Measurements from ENCODE around the gene DPEP3. TPM values are rescaled to one million over a fixed set of nuclear protein-coding genes. Genes with fewer than 3 reads are reported as not detected.

The DPEP3 gene
- total and polyA plus RNA-seq, 2 experiments from 2014 or later = not detected

- Histone ChIP-seq H3K9me2 (ENCODE audit: insufficient read depth) (no peaks in the 10 kb centered on the region), H3K4me3 (no peak overlapping the region), H3K36me3 (ENCODE audit: low read depth) (peaks cover 30% of the 10 kb centered on the region), H3K4me2 (ENCODE audit: unreplicated experiment) (no peak overlapping the region), H3K79me2 (ENCODE audit: insufficient read depth) (peaks cover 100% of the 10 kb centered on the region), H3K9me3 (ENCODE audit: low read depth) (no peaks in the 10 kb centered on the region), H3K27ac (no peak overlapping the region), H4K20me1 (ENCODE audit: insufficient read depth) (0 out of 2 replicates have a peak, but pooled peaks cover 3% of the 10 kb centered on the region), H3F3A (ENCODE audit: insufficient read depth) (peaks cover 16% of the 10 kb centered on the region), H3K27me3 (replicated peaks; ENCODE audit: insufficient read depth) (no peaks in the 10 kb centered on the region), H3K9ac (no peak overlapping the region), H2AFZ (no peak overlapping the region), H3K4me1 (ENCODE audit: insufficient read depth) (peaks cover 33% of the 10 kb centered on the region)
- no peak for TF ChIP-seq EZH2phosphoT487 (IDR thresholded peaks at IDR 0.05; ENCODE audit: insufficient read depth, low read depth)
- in situ Hi-C loops (cut with MboI) = no loop called here
- no peak for DNase-seq
- 93 to 94% methylated on average over 13 of the region's 13 CpGs for WGBS, 2 experiments (ENCODE audit: low coverage in 1 of 2, low lambda C conversion rate in 2 of 2, missing lambda C conversion rate in 2 of 2)
Observed at GRCh38 chr16:67961551-67961957, 18.7 kb downstream of the DPEP3 start.

DNA sequence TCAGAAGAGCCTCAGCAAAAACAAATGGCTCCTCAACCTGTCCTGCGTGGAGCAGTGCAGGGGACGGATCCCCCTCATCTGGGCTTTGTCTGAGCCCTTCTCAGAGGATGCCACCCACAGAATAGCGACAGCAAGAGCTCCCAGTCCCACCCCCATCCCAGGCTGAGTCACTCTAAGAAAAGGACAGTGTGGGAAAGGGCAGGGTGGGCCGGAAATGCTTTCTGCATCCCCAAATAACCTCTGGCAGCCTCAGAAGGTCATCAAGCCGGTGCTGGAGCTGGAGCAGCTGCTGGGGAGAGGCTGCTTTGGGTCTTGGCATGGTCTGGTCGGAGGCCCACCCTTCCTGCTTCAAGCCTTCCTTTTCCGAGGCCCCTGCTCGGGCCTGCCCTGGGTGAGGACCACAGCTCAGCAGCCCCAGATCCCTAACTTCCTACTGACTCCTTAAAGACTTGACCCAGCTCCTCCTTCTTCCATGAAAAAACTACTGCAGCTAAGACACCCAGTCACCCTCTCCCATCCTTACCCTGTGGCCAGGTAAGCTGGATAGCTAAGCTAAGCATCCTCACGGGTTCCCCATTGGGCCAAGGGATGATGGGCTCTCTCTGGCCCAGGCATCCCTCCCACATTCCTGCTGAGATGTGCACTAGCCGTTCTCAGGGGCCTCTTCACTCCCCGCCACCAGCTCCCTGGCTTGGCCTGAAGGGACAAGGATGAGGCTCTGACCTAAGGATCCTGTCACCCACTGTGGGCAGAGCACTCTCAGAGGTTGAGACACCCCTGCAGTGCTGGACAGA is 20.6 kb downstream of the DPEP3 start:
- WGBS, 2 experiments (ENCODE audit: low coverage in 1 of 2, low lambda C conversion rate in 2 of 2, missing lambda C conversion rate in 2 of 2) = 32 to 33% methylated on average over 10 to 11 of the region's 11 CpGs
- in situ Hi-C loops (cut with MboI) = no loop called here
- Histone ChIP-seq H2AFZ (no peak overlapping the region), H3F3A (ENCODE audit: insufficient read depth) (peaks cover 12% of the 10 kb centered on the region; the same call in 1 of the 2 replicates), H3K9me2 (ENCODE audit: insufficient read depth) (no peaks in the 10 kb centered on the region), H3K27me3 (replicated peaks; ENCODE audit: insufficient read depth) (no peaks in the 10 kb centered on the region), H3K4me2 (ENCODE audit: unreplicated experiment) (peak overlapping the region; percentile 40), H3K4me3 (no peak overlapping the region), H3K27ac (peak overlapping the region; percentile 64), H3K79me2 (ENCODE audit: insufficient read depth) (peaks cover 91% of the 10 kb centered on the region), H3K9ac (peak overlapping the region; percentile 55), H3K4me1 (ENCODE audit: insufficient read depth) (peaks cover 21% of the 10 kb centered on the region), H3K9me3 (ENCODE audit: low read depth) (no peaks in the 10 kb centered on the region), H4K20me1 (ENCODE audit: insufficient read depth) (0 out of 2 replicates have a peak, but pooled peaks cover 2% of the 10 kb centered on the region), H3K36me3 (ENCODE audit: low read depth) (peaks cover 42% of the 10 kb centered on the region)
- DNase-seq = peak; percentile 90
- TF ChIP-seq EZH2 (IDR thresholded peaks at IDR 0.05; ENCODE audit: insufficient read depth, poor library complexity, severe bottlenecking) (no peak), EZH2phosphoT487 (IDR thresholded peaks at IDR 0.05; ENCODE audit: insufficient read depth, low read depth) (no peak)

DNA sequence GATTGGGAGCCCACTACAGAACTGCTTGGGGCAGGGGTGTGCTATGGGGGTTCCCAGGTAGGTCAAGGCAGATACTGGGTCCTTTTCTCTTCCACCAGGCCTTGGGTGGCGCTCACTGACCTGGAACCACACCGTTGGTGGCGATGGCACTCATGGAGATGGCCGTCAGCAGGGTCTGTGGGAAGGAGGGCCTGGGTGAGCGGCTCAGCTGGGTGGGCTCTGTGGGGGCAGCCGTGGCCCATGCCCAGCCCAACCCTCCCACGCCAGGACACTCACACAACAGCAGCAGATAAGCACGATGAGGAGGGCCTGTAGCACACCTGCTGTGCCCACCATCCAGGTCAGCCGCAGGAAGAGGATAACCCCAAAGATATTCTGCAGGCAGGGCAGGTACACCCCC is 22.7 kb downstream of the DPEP3 start:
- DNase-seq = no peak
- H3K79me2 ChIP-seq (ENCODE audit: insufficient read depth) = peaks cover 70% of the 10 kb centered on the region
- peaks cover 15% of the 10 kb centered on the region for H3F3A ChIP-seq (ENCODE audit: insufficient read depth)
- no peak overlapping the region for H3K27ac ChIP-seq
- H2AFZ ChIP-seq = no peak overlapping the region
- WGBS, 2 experiments (ENCODE audit: low coverage in 1 of 2, low lambda C conversion rate in 2 of 2, missing lambda C conversion rate in 2 of 2) = 94 to 98% methylated on average over 6 to 9 of the region's 9 CpGs
- no peak overlapping the region for H3K4me2 ChIP-seq (ENCODE audit: unreplicated experiment)
- peaks cover 48% of the 10 kb centered on the region for H3K36me3 ChIP-seq (ENCODE audit: low read depth)
- no peaks in the 10 kb centered on the region for H3K9me2 ChIP-seq (ENCODE audit: insufficient read depth)
- H3K4me3 ChIP-seq = no peak overlapping the region
- TF ChIP-seq EZH2 (IDR thresholded peaks at IDR 0.05; ENCODE audit: insufficient read depth, poor library complexity, severe bottlenecking) (no peak), EZH2phosphoT487 (IDR thresholded peaks at IDR 0.05; ENCODE audit: insufficient read depth, low read depth) (no peak)
- H3K27me3 ChIP-seq (replicated peaks; ENCODE audit: insufficient read depth) = no peaks in the 10 kb centered on the region
- in situ Hi-C loops (cut with MboI) = no loop called here
- no peaks in the 10 kb centered on the region for H3K9me3 ChIP-seq (ENCODE audit: low read depth)
- H4K20me1 ChIP-seq (ENCODE audit: insufficient read depth) = no peaks in the 10 kb centered on the region
- H3K4me1 ChIP-seq (ENCODE audit: insufficient read depth) = peaks cover 21% of the 10 kb centered on the region
- no peak overlapping the region for H3K9ac ChIP-seq

DNA sequence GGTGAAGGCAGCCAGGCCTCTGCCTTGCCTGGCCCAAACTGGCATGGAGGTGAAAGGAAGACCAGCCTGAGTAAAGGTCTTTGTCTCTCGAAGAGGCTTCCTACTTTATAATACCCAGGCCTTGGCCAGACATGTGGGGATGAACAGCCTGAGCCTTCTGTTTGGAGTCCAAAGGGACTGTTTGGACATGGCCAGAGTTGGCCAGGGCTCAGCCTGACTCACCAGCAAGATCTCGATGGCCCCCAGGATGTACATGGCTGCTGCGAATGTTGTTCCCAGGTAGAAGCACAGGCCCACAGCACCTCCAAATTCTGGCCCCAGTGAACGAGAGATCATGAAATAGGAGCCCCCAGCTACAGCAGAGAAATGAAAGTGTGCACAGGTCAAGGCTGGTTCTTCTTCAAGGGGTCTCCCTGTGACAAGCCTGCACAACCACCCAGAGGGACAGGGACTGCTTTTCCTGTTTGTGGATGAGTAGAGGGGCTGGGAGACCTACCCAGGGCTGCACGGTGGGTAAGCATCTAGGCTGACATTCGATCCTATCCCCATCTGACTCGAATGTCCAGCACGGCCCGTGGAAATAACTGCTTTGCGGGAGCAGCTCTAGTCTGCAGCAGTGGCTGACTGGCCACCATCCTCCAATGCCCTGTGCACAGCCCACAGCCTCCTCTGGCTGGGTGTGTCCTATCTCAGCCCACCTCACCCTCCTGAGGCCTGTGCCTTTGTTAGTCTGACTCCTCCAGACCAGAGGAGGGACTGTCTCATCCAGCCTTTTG is 25.7 kb downstream of the DPEP3 start:
- Histone ChIP-seq H3K36me3 (ENCODE audit: low read depth) (peaks cover 38% of the 10 kb centered on the region; the same call in 1 of the 2 replicates), H4K20me1 (ENCODE audit: insufficient read depth) (no peaks in the 10 kb centered on the region)

More for the DNA sequence above, 25.7 kb downstream of the DPEP3 start:
- H3F3A ChIP-seq (ENCODE audit: insufficient read depth) = peaks cover 3% of the 10 kb centered on the region; the same call in 1 of the 2 replicates
- no peak overlapping the region for H3K9ac ChIP-seq
- in situ Hi-C loops (cut with MboI) = no loop called here
- H3K9me2 ChIP-seq (ENCODE audit: insufficient read depth) = no peaks in the 10 kb centered on the region
- no peak for DNase-seq
- H3K79me2 ChIP-seq (ENCODE audit: insufficient read depth) = peaks cover 40% of the 10 kb centered on the region
- TF ChIP-seq EZH2phosphoT487 (IDR thresholded peaks at IDR 0.05; ENCODE audit: insufficient read depth, low read depth) (no peak), EZH2 (IDR thresholded peaks at IDR 0.05; ENCODE audit: insufficient read depth, poor library complexity, severe bottlenecking) (no peak)
- H2AFZ ChIP-seq = no peak overlapping the region
- H3K27ac ChIP-seq = no peak overlapping the region
- WGBS, 2 experiments (ENCODE audit: low coverage in 1 of 2, low lambda C conversion rate in 2 of 2, missing lambda C conversion rate in 2 of 2) = 86 to 88% methylated on average over 10 of the region's 10 CpGs
- no peaks in the 10 kb centered on the region for H3K9me3 ChIP-seq (ENCODE audit: low read depth)
- H3K4me2 ChIP-seq (ENCODE audit: unreplicated experiment) = no peak overlapping the region
- H3K4me1 ChIP-seq (ENCODE audit: insufficient read depth) = peaks cover 10% of the 10 kb centered on the region
- H3K4me3 ChIP-seq = no peak overlapping the region
- no peaks in the 10 kb centered on the region for H3K27me3 ChIP-seq (replicated peaks; ENCODE audit: insufficient read depth)

Measured in GM23248 (cell line).